Stimulated activated CD8-positive, alpha-beta memory T cell treated with anti-CD3 and anti-CD28 coated beads, Interleukin-12 subunit alpha, Interleukin-12 subunit beta, amount 100 ng/mL, for 24 hours (primary cell): ENCODE results near the gene PLS3.
"Not testable (repeated sequence)": the region's sequence is repeated elsewhere in the genome, so short reads cannot be mapped to it uniquely, and the experiment has no call there.

Experiments
- DNase-seq: peaks from one replicate; pipeline ENCODE4 v3.0.0-alpha.2; 2020; ENCODE audit errors: extremely low read depth

The PLS3 gene

GRCh38 chrX:115609621-115610020, 48.6 kb downstream of the PLS3 start:
- DNase-seq = no peak

- no peak for DNase-seq
Observed at GRCh38 chrX:115616943-115617563, 56.1 kb downstream of the PLS3 start.

- DNase-seq = no peak
Observed at GRCh38 chrX:115622534-115622933, 61.6 kb downstream of the PLS3 start.

GRCh38 chrX:115624916-115625315, 63.9 kb downstream of the PLS3 start:
- DNase-seq = no peak

GRCh38 chrX:115625572-115626301, 64.8 kb downstream of the PLS3 start:
- no peak for DNase-seq

- DNase-seq = no peak
Observed at GRCh38 chrX:115630204-115630603, 69.2 kb downstream of the PLS3 start.

GRCh38 chrX:115632455-115632854, 71.5 kb downstream of the PLS3 start:
- no peak for DNase-seq

GRCh38 chrX:115633397-115633796, 72.4 kb downstream of the PLS3 start:
- DNase-seq = not testable (repeated sequence)

GRCh38 chrX:115639334-115639880, 78.4 kb downstream of the PLS3 start:
- no peak for DNase-seq

- no peak for DNase-seq
Observed at GRCh38 chrX:115642311-115642710, 81.3 kb downstream of the PLS3 start.

GRCh38 chrX:115642895-115643530, 82.0 kb downstream of the PLS3 start:
- DNase-seq = no peak

- DNase-seq = not testable (repeated sequence)
Observed at GRCh38 chrX:115644397-115644796, 83.4 kb downstream of the PLS3 start.

- no peak for DNase-seq
Observed at GRCh38 chrX:115649461-115650063, 88.6 kb downstream of the PLS3 start.

GRCh38 chrX:115650449-115650848, 89.5 kb downstream of the PLS3 start:
- no peak for DNase-seq

GRCh38 chrX:115650916-115651315, 89.9 kb downstream of the PLS3 start:
- no peak for DNase-seq

- DNase-seq = no peak
Observed at GRCh38 chrX:115652221-115652620, 91.2 kb downstream of the PLS3 start.

- DNase-seq = no peak
Observed at GRCh38 chrX:115665122-115665521, 104.1 kb downstream of the PLS3 start.

GRCh38 chrX:115679460-115679859, 118.5 kb downstream of the PLS3 start:
- no peak for DNase-seq

- no peak for DNase-seq
Observed at GRCh38 chrX:115687595-115687994, 126.6 kb downstream of the PLS3 start.

GRCh38 chrX:115689931-115690330, 129.0 kb downstream of the PLS3 start:
- no peak for DNase-seq

- no peak for DNase-seq
Observed at GRCh38 chrX:115690511-115691216, 129.7 kb downstream of the PLS3 start.

GRCh38 chrX:115693476-115693875, 132.5 kb downstream of the PLS3 start:
- no peak for DNase-seq
